Measurements from ENCODE around the gene TNS1.
"Not testable (repeated sequence)": the region's sequence is repeated elsewhere in the genome, so short reads cannot be mapped to it uniquely, and the experiment has no call there.

TNS1 gene

GRCh38 chr2:217825469-217826235 lies 177.1 kb downstream of the TNS1 start:
- no peak for DNase-seq

- DNase-seq: no peak
These were observed 178.6 kb downstream of the TNS1 start for GRCh38 chr2:217824223-217824622.

- DNase-seq: no peak
These were observed 179.2 kb downstream of the TNS1 start for GRCh38 chr2:217823626-217824025.

DNA sequence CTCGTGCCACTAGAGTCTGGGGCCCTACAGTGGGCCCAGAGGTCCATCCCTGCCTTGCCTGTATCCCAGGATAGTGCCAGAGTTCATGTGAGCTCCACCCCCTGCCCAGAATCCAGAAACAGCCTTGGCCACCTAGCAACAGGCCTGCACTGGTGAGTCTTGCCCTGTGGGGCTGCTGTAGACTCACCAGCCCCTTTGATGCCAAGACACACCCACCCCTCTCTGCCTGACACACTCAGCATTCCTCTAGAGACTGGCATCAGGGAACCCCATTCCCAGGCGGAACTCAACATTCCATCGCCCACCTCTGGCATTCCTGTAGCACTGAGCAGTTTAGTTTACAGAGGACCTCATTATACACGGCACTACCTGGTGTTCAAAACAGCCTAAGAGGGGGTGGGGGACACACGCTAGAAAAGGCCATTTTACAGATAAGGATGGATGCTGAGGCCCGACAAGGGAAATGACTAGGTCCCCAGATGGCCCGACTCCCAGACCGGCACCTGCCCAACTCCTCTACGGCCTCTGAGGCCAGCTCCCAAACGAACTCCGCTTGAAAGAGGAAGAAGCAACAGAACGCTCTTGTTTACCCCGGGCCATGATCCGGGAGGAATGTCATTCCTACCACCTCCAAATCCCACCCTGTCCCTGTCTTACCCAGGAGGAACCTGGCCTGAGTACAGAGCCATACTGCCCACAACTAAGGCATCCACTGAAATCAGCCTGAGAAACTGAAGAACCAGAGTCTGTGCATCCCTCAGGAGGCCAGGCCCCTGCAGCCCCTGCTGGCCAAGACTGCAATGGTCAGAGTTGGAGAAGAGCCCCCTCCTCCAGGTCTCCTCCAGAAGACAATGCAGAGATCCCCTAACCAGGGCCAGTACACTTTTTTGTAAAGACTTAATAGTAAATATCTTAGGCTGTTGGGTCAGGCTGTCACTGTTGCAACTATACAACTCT lies 180.2 kb downstream of the TNS1 start:
- DNase-seq: no peak

- no peak for DNase-seq
These were observed 181.2 kb downstream of the TNS1 start for GRCh38 chr2:217821536-217822147.

- DNase-seq: no peak
These were observed 181.9 kb downstream of the TNS1 start for GRCh38 chr2:217820904-217821303.

- DNase-seq: no peak
These were observed 182.5 kb downstream of the TNS1 start for GRCh38 chr2:217820091-217820819.

DNA sequence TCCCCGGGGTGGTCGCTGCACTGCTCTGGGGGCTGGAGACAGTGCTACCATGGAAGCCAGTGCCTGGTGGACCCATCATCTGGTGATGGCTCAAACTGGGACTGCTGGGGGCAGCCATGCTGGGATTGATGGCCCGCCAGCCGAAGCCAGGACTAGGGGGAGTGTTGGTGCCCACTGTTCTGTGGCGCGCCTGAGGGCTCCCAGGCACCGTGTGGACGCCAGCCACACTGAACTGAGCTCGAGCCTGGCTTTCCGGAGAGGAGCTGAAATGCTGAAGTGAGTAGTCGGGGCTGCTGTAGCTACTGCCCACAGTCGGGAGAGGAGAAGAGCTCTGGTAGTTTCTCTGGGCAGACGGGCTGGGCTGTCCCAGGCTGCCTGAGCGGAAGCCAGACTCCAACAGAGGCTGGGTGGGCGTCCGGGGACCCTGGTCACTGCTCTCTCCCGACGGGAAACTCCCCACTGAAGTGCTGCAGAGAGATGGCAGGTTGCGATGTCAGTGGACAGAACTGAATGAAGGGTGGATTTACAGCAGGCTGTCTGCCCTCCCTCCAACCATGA lies 184.4 kb downstream of the TNS1 start:
- no peak for DNase-seq

GRCh38 chr2:217817466-217818292 lies 185.1 kb downstream of the TNS1 start:
- DNase-seq: no peak

- DNase-seq: no peak
These were observed 186.4 kb downstream of the TNS1 start for GRCh38 chr2:217816396-217816869.

GRCh38 chr2:217813828-217814227 lies 189.0 kb downstream of the TNS1 start:
- DNase-seq: no peak

DNA sequence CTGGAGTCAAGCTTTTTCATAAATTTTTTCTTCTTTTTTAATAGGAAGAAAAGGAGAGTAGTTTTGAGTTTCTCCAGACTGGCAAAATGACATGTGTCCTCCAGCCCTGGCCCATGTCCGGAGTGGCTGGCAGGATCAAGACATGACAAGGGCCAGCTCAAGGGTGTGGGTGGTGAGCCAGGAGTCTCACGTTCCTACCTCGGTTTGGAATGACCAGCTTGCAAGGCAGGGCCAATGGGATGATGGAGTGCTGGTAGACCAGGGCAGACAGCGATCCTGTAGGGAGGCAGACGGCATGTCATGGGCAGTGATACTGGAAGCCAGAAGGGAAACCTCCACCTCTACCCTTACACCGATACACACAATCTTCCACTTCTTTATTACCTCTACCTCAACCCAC lies 190.6 kb downstream of the TNS1 start:
- no peak for DNase-seq

DNA sequence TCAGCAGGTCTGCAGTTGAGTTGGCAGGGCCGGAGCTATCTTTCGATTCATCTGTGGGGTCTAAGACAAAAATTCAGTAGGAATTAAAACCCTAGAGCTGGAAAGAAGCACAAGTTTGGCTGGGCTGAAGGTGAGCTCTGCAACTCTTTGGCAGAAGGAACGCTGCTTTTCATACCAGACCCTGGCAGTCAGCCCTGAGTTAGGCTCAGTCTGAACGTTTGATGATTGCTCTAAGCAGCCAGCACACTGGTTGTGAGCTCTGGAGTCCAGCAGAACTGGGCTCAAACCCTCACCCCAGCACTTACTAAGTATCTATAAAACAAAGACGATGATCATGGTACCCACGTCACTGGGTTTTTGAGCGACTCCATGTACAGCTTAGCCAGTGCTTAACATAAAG lies 192.5 kb downstream of the TNS1 start:
- DNase-seq: no peak

- DNase-seq: no peak
These were observed 193.1 kb downstream of the TNS1 start for GRCh38 chr2:217809736-217810135.

DNA sequence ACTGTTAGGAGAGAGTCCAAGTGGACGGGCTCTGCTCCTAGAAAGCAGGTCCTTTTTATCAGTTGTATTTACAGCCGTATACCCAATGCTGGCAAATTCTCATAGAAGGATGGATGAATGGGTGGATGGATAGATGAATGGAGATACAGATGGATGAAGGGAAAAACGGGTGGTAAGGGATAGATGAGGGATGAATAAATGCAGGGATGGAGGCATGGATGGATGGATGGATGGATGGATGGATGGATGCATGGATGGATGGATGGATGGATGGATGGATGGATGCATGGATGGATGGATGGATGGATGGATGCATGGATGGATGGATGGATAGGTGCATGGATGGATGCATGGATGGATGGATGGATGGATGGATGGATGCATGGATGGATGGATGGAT lies 193.8 kb downstream of the TNS1 start:
- not testable (repeated sequence) for DNase-seq

DNA sequence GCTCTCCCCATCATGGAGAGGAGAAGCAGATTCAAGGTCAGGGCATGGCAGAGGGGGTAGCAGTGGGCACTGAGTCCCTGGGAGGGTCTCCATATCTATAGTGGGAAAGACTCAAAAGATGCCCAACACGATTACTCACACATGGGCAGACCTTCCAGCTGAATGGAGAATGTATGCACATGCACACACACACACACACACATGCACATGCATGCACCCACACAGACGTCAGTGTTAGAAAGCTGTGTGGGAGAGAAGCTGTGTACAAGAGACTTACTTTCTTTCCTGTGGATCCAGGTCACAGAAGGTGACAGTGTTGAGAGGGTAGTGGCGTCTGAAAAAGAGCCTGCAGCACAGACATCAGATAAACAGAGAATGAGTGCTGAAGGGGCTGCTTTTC lies 194.5 kb downstream of the TNS1 start:
- DNase-seq: no peak

GRCh38 chr2:217807753-217808152 lies 195.0 kb downstream of the TNS1 start:
- DNase-seq: no peak

DNA sequence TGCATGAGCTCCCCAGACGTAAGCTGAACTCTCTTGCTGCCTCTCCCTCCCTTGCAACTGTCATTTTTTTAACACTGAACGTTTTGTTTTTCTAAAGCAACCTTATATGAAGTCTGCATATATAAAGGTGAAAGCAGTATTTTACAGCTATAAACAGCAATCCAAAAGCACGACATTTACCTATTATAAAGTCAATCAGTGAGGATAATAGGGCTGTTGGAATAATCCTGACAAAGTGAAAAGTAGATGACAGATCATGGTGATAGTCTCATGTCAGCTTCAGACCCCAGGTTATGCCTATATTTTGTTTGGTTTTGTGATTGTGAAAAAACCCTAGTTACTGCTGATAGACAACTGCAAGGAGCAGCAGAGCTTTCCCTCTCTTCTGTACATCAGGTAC lies 195.8 kb downstream of the TNS1 start:
- no peak for DNase-seq

DNA sequence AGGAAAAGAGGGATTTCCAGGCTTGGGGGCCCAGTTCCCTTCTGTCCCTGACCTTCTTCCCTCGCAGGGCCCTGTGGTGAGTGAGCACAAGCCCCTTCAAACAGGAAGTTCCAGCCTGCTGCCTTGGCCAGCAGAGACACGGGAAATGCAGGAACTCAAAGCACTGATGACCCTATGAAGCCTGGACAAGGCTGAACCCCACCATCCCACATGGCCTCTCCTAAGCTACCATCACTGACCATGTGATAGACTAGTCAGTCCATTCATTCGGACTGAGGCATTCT lies 196.4 kb downstream of the TNS1 start:
- DNase-seq: no peak

DNA sequence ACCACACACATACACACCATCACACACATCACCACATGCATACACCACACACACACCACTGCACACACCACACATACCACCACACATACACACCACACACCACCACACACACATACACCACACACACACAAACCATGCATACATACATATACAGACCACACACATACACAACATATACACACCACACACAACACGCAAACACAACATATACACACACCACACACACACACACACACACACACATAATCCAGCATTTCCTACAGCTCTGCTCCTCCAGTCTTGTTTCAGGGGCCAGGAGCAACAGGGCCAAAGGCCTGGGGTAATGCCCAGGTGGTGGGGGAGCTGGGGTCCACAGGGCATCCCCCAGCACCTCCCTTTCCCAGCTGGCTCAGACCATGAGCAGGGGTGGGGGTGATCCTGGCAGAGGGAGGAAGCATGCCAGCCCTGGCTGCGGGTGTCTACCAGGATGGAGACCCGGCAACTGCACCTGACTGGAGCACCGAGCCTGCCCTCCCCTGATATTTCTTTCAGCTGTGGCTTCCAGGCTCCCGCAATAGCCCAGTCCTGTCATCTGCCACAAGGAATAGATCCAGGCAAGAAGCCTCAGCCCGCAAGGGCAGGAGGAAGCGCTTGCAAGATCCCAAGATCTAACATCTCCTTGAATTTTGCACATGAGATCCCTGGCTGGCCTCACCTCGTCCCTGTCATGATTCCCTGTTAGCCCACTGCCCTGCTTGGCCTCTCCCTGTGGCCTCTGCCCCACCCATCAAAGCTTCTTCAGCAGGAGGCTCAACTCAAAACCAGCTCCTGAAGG lies 196.9 kb downstream of the TNS1 start:
- no peak for DNase-seq
